Activated T-helper 17 cell treated with anti-CD3 and anti-CD28 coated beads, Interleukin-2, amount 50 U/mL, for 72 hours (primary cell): ENCODE measurements around the gene GABRG2. TPM values are rescaled to one million over a fixed set of nuclear protein-coding genes. Genes with fewer than 3 reads are reported as not detected.

Experiments used
- ATAC-seq: fragments of 150-1000 bp; cut with Tn5 transposase; replicated peaks from 2 replicates; pipeline ENCODE4 v1.10.0; 2021; ENCODE audit warnings: mild to moderate bottlenecking, moderate library complexity
- H3K27ac Mint-ChIP-seq: one replicate; pipeline ENCODE4 v1.8.0; 2022; ENCODE audit warnings: mixed read lengths
- H3K27me3 Mint-ChIP-seq: one replicate; pipeline ENCODE4 v1.8.0; 2022; ENCODE audit warnings: mixed read lengths
- H3K36me3 Mint-ChIP-seq: one replicate; pipeline ENCODE4 v1.8.0; 2022; ENCODE audit warnings: low read depth, mild to moderate bottlenecking, mixed read lengths
- H3K4me1 Mint-ChIP-seq: one replicate; pipeline ENCODE4 v1.8.0; 2022; ENCODE audit warnings: mixed read lengths
- H3K4me3 Mint-ChIP-seq: one replicate; pipeline ENCODE4 v1.8.0; 2022; ENCODE audit warnings: mild to moderate bottlenecking, mixed read lengths
- H3K9me3 Mint-ChIP-seq: one replicate; pipeline ENCODE4 v1.8.0; 2022; ENCODE audit warnings: mixed read lengths
- total RNA-seq, 2 donors: library from RNA; stranded (reverse); gene quantifications; one replicate each; pipeline ENCODE4 v1.2.3, GENCODE V29; 2022

GABRG2 gene
- total RNA-seq, 2 donors from 2014 or later, result not detected

DNA sequence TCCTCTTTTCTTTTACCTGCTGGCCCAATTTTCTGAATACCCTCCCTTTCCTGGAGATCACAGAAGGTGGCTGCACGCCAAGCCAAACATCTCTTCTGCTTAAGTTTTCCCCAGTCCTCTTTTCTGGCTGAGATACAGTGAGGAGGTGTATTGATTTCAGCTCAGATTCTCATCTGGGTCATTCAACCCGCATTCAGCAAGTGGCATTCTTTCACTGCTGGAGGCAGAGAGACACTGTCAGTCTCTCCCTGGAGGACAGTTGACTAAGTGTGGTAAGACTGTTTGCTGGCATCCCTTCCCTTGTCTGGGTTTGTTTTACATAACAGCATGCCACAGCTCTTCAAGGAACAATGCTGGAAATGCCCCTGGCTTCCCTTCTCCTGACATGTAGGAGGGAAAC is 60.5 kb downstream of the GABRG2 start:
- Mint-ChIP-seq H3K4me3 (no peak overlapping the region), H3K27me3 (no peaks in the 10 kb centered on the region), H3K4me1 (no peaks in the 10 kb centered on the region), H3K36me3 (no peaks in the 10 kb centered on the region), H3K27ac (no peak overlapping the region), H3K9me3 (no peaks in the 10 kb centered on the region)
- no peak for ATAC-seq

- Mint-ChIP-seq H3K4me3 (no peak overlapping the region), H3K27ac (no peak overlapping the region), H3K36me3 (no peaks in the 10 kb centered on the region), H3K9me3 (peaks cover 5% of the 10 kb centered on the region), H3K27me3 (no peaks in the 10 kb centered on the region), H3K4me1 (no peaks in the 10 kb centered on the region)
- no peak for ATAC-seq
Measured at GRCh38 chr5:162132348-162132747, 64.8 kb downstream of the GABRG2 start.

- Mint-ChIP-seq H3K36me3 (no peaks in the 10 kb centered on the region), H3K9me3 (peaks cover 5% of the 10 kb centered on the region), H3K27me3 (no peaks in the 10 kb centered on the region), H3K4me1 (no peaks in the 10 kb centered on the region), H3K27ac (no peak overlapping the region), H3K4me3 (no peak overlapping the region)
- ATAC-seq, result no peak
Measured at GRCh38 chr5:162139190-162139589, 71.6 kb downstream of the GABRG2 start.

- H3K36me3 Mint-ChIP-seq, result no peaks in the 10 kb centered on the region
- no peak for ATAC-seq
- H3K4me3 Mint-ChIP-seq, result no peak overlapping the region
- no peak overlapping the region for H3K27ac Mint-ChIP-seq
- H3K9me3 Mint-ChIP-seq, result peaks cover 12% of the 10 kb centered on the region
- no peaks in the 10 kb centered on the region for H3K4me1 Mint-ChIP-seq
- H3K27me3 Mint-ChIP-seq, result no peaks in the 10 kb centered on the region
Measured at GRCh38 chr5:162154242-162154641, 86.7 kb downstream of the GABRG2 start.

DNA sequence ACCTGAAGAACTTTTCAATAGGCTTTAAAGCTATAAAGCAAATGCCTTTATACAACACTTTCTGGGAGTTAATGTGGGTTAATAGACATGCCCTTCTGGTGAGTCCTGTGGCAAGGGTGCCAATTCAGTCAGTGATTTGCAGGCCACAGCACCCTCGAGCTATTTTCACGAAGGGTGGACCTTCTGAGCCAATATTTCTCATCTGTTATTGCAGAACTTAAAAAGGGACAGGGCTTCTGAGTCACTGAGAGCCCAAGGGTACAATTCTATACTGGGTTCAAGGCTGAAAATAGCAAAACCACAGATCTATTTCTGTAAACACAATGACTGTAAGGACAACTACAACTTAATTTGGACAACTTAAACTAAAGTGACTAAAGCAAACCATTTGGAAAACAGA is 92.8 kb downstream of the GABRG2 start:
- no peak for ATAC-seq

GRCh38 chr5:162163663-162164062 is 96.1 kb downstream of the GABRG2 start:
- no peak overlapping the region for H3K4me3 Mint-ChIP-seq
- H3K4me1 Mint-ChIP-seq, result no peaks in the 10 kb centered on the region
- no peaks in the 10 kb centered on the region for H3K27me3 Mint-ChIP-seq
- H3K36me3 Mint-ChIP-seq, result no peaks in the 10 kb centered on the region
- no peak for ATAC-seq
- no peak overlapping the region for H3K27ac Mint-ChIP-seq
- H3K9me3 Mint-ChIP-seq, result peaks cover 9% of the 10 kb centered on the region

More for the DNA sequence above, 92.8 kb downstream of the GABRG2 start:
- Mint-ChIP-seq H3K27me3 (no peaks in the 10 kb centered on the region), H3K4me1 (no peaks in the 10 kb centered on the region), H3K4me3 (no peak overlapping the region), H3K27ac (no peak overlapping the region), H3K36me3 (no peaks in the 10 kb centered on the region), H3K9me3 (peaks cover 8% of the 10 kb centered on the region)

GRCh38 chr5:162174358-162174974 is 106.9 kb downstream of the GABRG2 start:
- Mint-ChIP-seq H3K9me3 (peaks cover 6% of the 10 kb centered on the region), H3K4me1 (no peaks in the 10 kb centered on the region), H3K4me3 (no peak overlapping the region), H3K27ac (no peak overlapping the region), H3K36me3 (no peaks in the 10 kb centered on the region), H3K27me3 (no peaks in the 10 kb centered on the region)
- ATAC-seq, result no peak

GRCh38 chr5:162187371-162187770 is 119.8 kb downstream of the GABRG2 start:
- no peaks in the 10 kb centered on the region for H3K27me3 Mint-ChIP-seq
- ATAC-seq, result no peak
- no peak overlapping the region for H3K4me3 Mint-ChIP-seq
- H3K4me1 Mint-ChIP-seq, result no peaks in the 10 kb centered on the region
- peaks cover 5% of the 10 kb centered on the region for H3K9me3 Mint-ChIP-seq
- no peaks in the 10 kb centered on the region for H3K36me3 Mint-ChIP-seq
- no peak overlapping the region for H3K27ac Mint-ChIP-seq

GRCh38 chr5:162189719-162190118 is 122.1 kb downstream of the GABRG2 start:
- Mint-ChIP-seq H3K9me3 (peaks cover 5% of the 10 kb centered on the region), H3K36me3 (no peaks in the 10 kb centered on the region), H3K27me3 (no peaks in the 10 kb centered on the region), H3K27ac (no peak overlapping the region), H3K4me1 (no peaks in the 10 kb centered on the region), H3K4me3 (no peak overlapping the region)
- ATAC-seq, result no peak

DNA sequence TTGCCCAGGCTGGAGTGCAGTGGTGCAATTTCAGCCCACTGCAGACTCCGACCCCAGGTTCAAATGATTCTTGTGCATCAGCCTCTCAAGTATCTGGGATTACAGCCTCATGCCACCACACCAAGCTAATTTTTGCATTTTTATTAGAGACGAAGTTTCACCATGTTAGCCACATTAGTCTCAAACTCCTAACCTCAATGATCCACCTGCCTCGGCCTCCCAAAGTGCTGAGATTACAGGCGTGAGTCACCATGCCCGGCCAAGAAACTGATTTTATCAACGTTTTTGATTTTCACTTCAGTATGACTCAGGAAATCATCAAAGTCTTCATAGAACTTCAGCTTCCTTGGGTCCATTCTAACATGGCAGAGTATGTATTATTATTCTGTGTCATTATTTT is 125.4 kb downstream of the GABRG2 start:
- Mint-ChIP-seq H3K36me3 (no peaks in the 10 kb centered on the region), H3K27ac (no peak overlapping the region), H3K4me3 (no peak overlapping the region), H3K9me3 (peaks cover 5% of the 10 kb centered on the region), H3K27me3 (no peaks in the 10 kb centered on the region), H3K4me1 (no peaks in the 10 kb centered on the region)
- ATAC-seq, result no peak

GRCh38 chr5:162196351-162196750 is 128.8 kb downstream of the GABRG2 start:
- no peaks in the 10 kb centered on the region for H3K36me3 Mint-ChIP-seq
- ATAC-seq, result no peak
- no peak overlapping the region for H3K4me3 Mint-ChIP-seq
- H3K4me1 Mint-ChIP-seq, result no peaks in the 10 kb centered on the region
- no peak overlapping the region for H3K27ac Mint-ChIP-seq
- H3K27me3 Mint-ChIP-seq, result no peaks in the 10 kb centered on the region
- H3K9me3 Mint-ChIP-seq, result no peaks in the 10 kb centered on the region

GRCh38 chr5:162202285-162202880 is 134.8 kb downstream of the GABRG2 start:
- Mint-ChIP-seq H3K4me3 (no peak overlapping the region), H3K9me3 (peaks cover 5% of the 10 kb centered on the region)
- ATAC-seq, result no peak

More at GRCh38 chr5:162202285-162202880, 134.8 kb downstream of the GABRG2 start:
- Mint-ChIP-seq H3K4me1 (no peaks in the 10 kb centered on the region), H3K27ac (no peak overlapping the region), H3K36me3 (no peaks in the 10 kb centered on the region), H3K27me3 (no peaks in the 10 kb centered on the region)

Other genes with a start within 250 kb of the GABRG2 start
- not detected for gene GABRA1, start 219.7 kb upstream of the GABRG2 start, total RNA-seq